Adrenal gland (tissue), 5 donors: Measurements from ENCODE around the gene STPG4.

Experiments used
- POLR2A ChIP-seq, 2 donors: fragments of 450-650 bp; IDR thresholded peaks; one replicate each; pipeline ENCODE4 v1.6.1; 2017; ENCODE audit warnings: antibody characterized with exemption in 2 of 2, mild to moderate bottlenecking in 2 of 2, moderate library complexity in 1 of 2
- TF ChIP-seq, protein P1 (sequence below), 6 experiments: fragments of 450-650 bp in 4 of 6; fragments of 200-600 bp in 2 of 6; sonication (generic) in 1 of 6; IDR thresholded peaks; 1 replicate in 5 of 6; 2 replicates in 1 of 6; pipeline versions ENCODE4 v1.5.1 to v1.8.0; 2016 to 2021; ENCODE audit warnings: antibody characterized with exemption in 6 of 6, mild to moderate bottlenecking in 2 of 6, moderate library complexity in 1 of 6
- donor health status: DM: no; HTN: no; CAD: no.

DNA sequence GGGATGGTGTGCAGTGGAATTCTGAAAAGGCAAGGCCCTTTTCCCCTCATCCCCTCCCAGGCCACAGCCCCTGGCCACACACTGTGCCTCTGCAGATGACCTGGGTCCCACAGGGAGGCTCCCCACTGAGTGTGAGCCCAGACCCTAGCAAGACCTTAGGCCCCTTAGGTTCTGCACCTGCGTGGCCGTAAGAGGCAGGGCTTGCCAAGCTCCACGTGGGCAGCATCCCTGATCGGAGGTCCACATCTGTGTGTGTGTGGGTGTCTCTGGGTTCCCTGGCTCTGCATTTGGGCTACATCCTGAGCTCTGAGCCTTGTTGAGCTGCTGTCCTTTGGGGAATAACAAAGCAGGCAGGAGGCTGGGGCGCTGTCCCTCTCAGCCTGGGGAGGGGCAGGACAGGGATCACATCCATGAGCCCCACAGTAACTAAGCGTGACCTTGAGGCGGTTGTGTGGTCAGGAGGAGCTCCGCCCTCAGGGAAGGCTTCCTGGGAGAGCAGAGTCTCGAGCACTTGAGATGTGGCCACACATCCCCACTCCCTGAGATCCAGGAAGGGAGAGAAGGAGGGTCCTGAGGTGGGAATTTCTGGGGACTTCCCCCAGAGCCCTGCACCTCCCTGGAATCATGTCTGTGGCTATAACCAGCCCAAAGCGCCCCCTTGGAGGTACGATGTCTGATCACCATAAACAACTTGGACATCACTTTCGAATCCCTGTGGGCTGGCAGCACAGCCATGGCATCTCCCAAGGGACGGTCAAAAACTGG lies 84.8 kb downstream of the STPG4 start:
- TF ChIP-seq, protein P1, sequence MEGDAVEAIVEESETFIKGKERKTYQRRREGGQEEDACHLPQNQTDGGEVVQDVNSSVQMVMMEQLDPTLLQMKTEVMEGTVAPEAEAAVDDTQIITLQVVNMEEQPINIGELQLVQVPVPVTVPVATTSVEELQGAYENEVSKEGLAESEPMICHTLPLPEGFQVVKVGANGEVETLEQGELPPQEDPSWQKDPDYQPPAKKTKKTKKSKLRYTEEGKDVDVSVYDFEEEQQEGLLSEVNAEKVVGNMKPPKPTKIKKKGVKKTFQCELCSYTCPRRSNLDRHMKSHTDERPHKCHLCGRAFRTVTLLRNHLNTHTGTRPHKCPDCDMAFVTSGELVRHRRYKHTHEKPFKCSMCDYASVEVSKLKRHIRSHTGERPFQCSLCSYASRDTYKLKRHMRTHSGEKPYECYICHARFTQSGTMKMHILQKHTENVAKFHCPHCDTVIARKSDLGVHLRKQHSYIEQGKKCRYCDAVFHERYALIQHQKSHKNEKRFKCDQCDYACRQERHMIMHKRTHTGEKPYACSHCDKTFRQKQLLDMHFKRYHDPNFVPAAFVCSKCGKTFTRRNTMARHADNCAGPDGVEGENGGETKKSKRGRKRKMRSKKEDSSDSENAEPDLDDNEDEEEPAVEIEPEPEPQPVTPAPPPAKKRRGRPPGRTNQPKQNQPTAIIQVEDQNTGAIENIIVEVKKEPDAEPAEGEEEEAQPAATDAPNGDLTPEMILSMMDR (IDR thresholded peaks at IDR 0.05): no peak
- no peak for TF ChIP-seq POLR2A (IDR thresholded peaks at IDR 0.05)
